ENCODE data around the gene FOXJ2.

DNA sequence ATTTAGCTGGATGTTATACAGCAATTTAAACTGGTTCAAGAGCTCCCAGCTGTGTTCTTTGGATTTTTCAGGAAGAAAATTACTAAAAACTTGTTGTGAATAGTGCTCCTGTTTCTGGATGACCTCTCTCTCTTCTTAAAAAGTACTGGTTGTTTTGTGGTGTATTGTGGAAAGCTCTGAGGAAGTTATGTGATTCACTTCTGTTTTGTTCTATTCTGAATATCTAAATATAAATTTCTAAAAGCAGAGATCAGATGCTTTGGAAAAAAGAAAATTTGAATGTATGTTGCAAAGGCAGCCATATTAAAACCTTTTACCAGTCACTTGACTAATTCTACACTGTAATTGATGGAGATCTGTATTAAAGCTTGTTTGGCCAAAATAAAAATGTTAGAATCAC is 37.1 kb downstream of the FOXJ2 start:
- TF ChIP-seq, protein P1, sequence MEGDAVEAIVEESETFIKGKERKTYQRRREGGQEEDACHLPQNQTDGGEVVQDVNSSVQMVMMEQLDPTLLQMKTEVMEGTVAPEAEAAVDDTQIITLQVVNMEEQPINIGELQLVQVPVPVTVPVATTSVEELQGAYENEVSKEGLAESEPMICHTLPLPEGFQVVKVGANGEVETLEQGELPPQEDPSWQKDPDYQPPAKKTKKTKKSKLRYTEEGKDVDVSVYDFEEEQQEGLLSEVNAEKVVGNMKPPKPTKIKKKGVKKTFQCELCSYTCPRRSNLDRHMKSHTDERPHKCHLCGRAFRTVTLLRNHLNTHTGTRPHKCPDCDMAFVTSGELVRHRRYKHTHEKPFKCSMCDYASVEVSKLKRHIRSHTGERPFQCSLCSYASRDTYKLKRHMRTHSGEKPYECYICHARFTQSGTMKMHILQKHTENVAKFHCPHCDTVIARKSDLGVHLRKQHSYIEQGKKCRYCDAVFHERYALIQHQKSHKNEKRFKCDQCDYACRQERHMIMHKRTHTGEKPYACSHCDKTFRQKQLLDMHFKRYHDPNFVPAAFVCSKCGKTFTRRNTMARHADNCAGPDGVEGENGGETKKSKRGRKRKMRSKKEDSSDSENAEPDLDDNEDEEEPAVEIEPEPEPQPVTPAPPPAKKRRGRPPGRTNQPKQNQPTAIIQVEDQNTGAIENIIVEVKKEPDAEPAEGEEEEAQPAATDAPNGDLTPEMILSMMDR (IDR thresholded peaks at IDR 0.05): no peak
- no peak for TF ChIP-seq POLR2A (IDR thresholded peaks at IDR 0.05)
- TF ChIP-seq POLR2AphosphoS5 (IDR thresholded peaks at IDR 0.05): no peak
